Fibroblast of lung (primary cell): ENCODE measurements around the gene ANO2.

Experiments used
- CTCF ChIP-seq, 2 donors: IDR thresholded peaks in 1 of 2; conservative IDR thresholded peaks in 1 of 2; 1 replicate in 1 of 2; 2 replicates in 1 of 2; pipeline ENCODE4 v1.5.1; 2011 to 2012; ENCODE audit warnings: low read length in 2 of 2, control low read depth in 1 of 2, inconsistent platforms in 1 of 2, low read depth in 1 of 2, mild to moderate bottlenecking in 1 of 2
- EZH2 ChIP-seq: IDR thresholded peaks from 2 replicates; pipeline ENCODE4 v1.5.1; 2012; ENCODE audit warnings: low read length, control low read depth, mild to moderate bottlenecking; ENCODE audit errors: missing control alignments

GRCh38 chr12:5573390-5573789 is 371.7 kb downstream of the ANO2 start:
- no peak for TF ChIP-seq CTCF (conservative IDR thresholded peaks at IDR 0.05 in 1 of 2, IDR thresholded peaks at IDR 0.05 in 1 of 2; ENCODE audit: low read depth in 1 of 2, low read length in 2 of 2)
- TF ChIP-seq EZH2: no peak
